A673 (cell line): ENCODE measurements around the gene ITPKB. TPM values are rescaled to one million over a fixed set of nuclear protein-coding genes. Genes with fewer than 3 reads are reported as not detected.
"Not testable (repeated sequence)": the region's sequence is repeated elsewhere in the genome, so short reads cannot be mapped to it uniquely, and the experiment has no call there.

Source experiments
- BruUV-seq: library from RNA; stranded (reverse); fragments of 400-500 nt; replicated peaks from 2 replicates; lab custom pipeline; 2021; lab: Mats Ljungman, UMichigan
- CTCF ChIA-PET: fragments of 300-600 bp; sonication (Branson Sonifier 250); formaldehyde crosslinking; loops from one replicate; lab custom pipeline; 2022; ENCODE audit warnings: antibody characterized with exemption; lab: Charles Lee
- POLR2A ChIA-PET: fragments of 300-600 bp; sonication (Branson Sonifier 250); formaldehyde crosslinking; loops from one replicate; lab custom pipeline; 2022; ENCODE audit warnings: antibody characterized with exemption; ENCODE audit not compliant: low non-redundant PET; lab: Charles Lee
- DNase-seq: peaks from one replicate; pipeline ENCODE4 v3.0.0-alpha.2; 2015; ENCODE audit warnings: low spot score
- H3K27ac ChIP-seq: fragments of 200-600 bp; sonication (generic); 2 replicates; pipeline ENCODE4 v1.5.1; 2016; ENCODE audit warnings: mixed run types, low read depth, mild to moderate bottlenecking, mixed read lengths, antibody characterized with exemption, low read length; ENCODE audit not compliant: poor library complexity, severe bottlenecking
- H3K27me3 ChIP-seq: fragments of 200-600 bp; sonication (generic); replicated peaks from 2 replicates; pipeline ENCODE4 v1.6.1; 2017; ENCODE audit warnings: mixed run types, low read depth, mild to moderate bottlenecking, mixed read lengths, antibody characterized with exemption, low read length; ENCODE audit not compliant: insufficient read depth, poor library complexity
- H3K36me3 ChIP-seq: fragments of 200-600 bp; sonication (generic); 2 replicates; pipeline ENCODE4 v1.6.1; 2016; ENCODE audit warnings: mixed run types, mild to moderate bottlenecking, mixed read lengths, antibody characterized with exemption, low read length; ENCODE audit not compliant: insufficient read depth, poor library complexity, severe bottlenecking
- H3K4me1 ChIP-seq: fragments of 200-600 bp; sonication (generic); 2 replicates; pipeline ENCODE4 v1.6.1; 2017; ENCODE audit warnings: mixed run types, mild to moderate bottlenecking, mixed read lengths, antibody characterized with exemption, low read length; ENCODE audit not compliant: insufficient read depth, poor library complexity, severe bottlenecking
- H3K4me3 ChIP-seq: fragments of 200-600 bp; sonication (generic); 2 replicates; pipeline ENCODE4 v1.5.1; 2016; ENCODE audit warnings: low read depth, mixed run types, mild to moderate bottlenecking, mixed read lengths, low read length; ENCODE audit not compliant: poor library complexity, severe bottlenecking
- H3K9me3 ChIP-seq: fragments of 200-600 bp; sonication (generic); 2 replicates; pipeline ENCODE4 v1.6.1; 2016; ENCODE audit warnings: mixed run types, low read depth, mild to moderate bottlenecking, mixed read lengths, antibody characterized with exemption, low read length; ENCODE audit not compliant: poor library complexity, severe bottlenecking
- CTCF ChIP-seq: fragments of 300-800, 200-600 bp; sonication (generic); conservative IDR thresholded peaks from 2 replicates; pipeline ENCODE4 v1.5.1; 2017; ENCODE audit warnings: low read depth, mild to moderate bottlenecking, antibody characterized with exemption, low read length, moderate library complexity, mixed read lengths
- EZH2 ChIP-seq: fragments of 200-600 bp; sonication (generic); IDR thresholded peaks from 2 replicates; pipeline ENCODE4 v1.6.1; 2017; ENCODE audit warnings: borderline replicate concordance, low read depth, mild to moderate bottlenecking, mixed read lengths, antibody characterized with exemption, low read length; ENCODE audit not compliant: poor library complexity, severe bottlenecking
- intact Hi-C: fragments of 100-400 bp; cut with micrococcal nuclease; formaldehyde crosslinking; loops from one replicate; pipeline ENCODE4 v1.10.0; 2022; ENCODE audit not compliant: unreplicated experiment
- total RNA-seq: library from RNA; stranded (reverse); gene quantifications from 2 replicates; pipeline ENCODE4 v1.2.3, GENCODE V29; 2021

Gene ITPKB
- total RNA-seq, 1 experiment from 2014 or later = 14.1 TPM

- intact Hi-C loops = loop anchor here (10.0 kb wide), 1 partner anchor 623 kb away; no protein-coding TSS in a partner anchor
- Histone ChIP-seq H3K4me1 (no peaks in the 10 kb centered on the region), H3K36me3 (no peaks in the 10 kb centered on the region), H3K9me3 (no peaks in the 10 kb centered on the region), H3K27me3 (no peaks in the 10 kb centered on the region), H3K4me3 (no peak overlapping the region), H3K27ac (no peak overlapping the region)
- no TSS peak for BruUV-seq
- POLR2A ChIA-PET = no interaction called here
- TF ChIP-seq EZH2 = no peak
- no peak for TF ChIP-seq CTCF
- CTCF ChIA-PET = no interaction called here
- no peak for DNase-seq
These were observed 117.1 kb downstream of the ITPKB start for GRCh38 chr1:226622012-226622411.

DNA sequence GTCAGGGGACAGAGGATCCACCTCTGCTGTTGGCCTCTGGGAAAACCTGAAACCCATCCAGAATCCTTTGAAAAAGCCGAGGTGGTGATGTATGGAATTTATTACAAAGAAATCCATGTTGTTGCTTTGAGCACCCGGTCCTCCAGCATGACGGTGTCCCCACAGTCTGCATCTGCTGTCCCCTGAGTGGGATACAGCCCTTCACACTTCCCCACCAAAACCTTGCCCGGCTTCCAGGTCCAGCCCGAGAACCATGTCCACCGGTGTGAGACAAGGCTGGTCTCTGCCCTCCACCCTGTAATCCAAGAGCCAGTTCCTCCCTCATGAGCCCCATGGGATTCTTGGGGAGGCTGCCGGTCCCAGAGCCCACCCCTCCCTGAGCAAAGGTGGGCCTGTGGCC lies 120.1 kb downstream of the ITPKB start:
- H3K4me1 ChIP-seq = no peaks in the 10 kb centered on the region
- H3K27ac ChIP-seq = no peak overlapping the region
- H3K4me3 ChIP-seq = no peak overlapping the region
- H3K36me3 ChIP-seq = no peaks in the 10 kb centered on the region
- no peaks in the 10 kb centered on the region for H3K27me3 ChIP-seq
- no TSS peak for BruUV-seq
- ChIA-PET POLR2A (no interaction called here), CTCF (no interaction called here)
- intact Hi-C loops = no loop called here
- H3K9me3 ChIP-seq = no peaks in the 10 kb centered on the region
- no peak for TF ChIP-seq CTCF
- TF ChIP-seq EZH2 = no peak
- DNase-seq = no peak

DNA sequence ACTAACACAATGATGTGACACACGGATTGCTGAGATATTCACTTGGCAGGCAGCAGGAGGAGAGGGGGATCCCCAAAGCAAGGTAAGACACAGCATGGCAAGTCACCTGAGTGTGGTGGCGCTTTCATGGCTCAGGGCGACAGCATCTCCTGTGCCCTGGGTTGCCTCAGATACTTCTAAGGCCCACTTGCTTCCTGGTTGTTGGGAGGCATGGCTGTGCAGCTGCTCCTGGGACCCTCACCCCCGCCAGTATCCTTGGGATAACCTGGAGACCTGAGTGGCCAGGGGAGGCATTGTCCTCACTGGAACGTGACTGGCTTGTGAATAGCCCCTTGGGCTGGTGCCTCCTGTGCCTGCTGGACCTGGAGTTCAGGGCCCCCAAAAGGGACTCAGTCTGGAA lies 120.7 kb downstream of the ITPKB start:
- no peak for DNase-seq
- H3K27me3 ChIP-seq = no peaks in the 10 kb centered on the region
- intact Hi-C loops = no loop called here
- no peak for TF ChIP-seq CTCF
- no peak for TF ChIP-seq EZH2
- H3K4me3 ChIP-seq = no peak overlapping the region
- ChIA-PET CTCF (no interaction called here), POLR2A (no interaction called here)
- no TSS peak for BruUV-seq
- no peaks in the 10 kb centered on the region for H3K9me3 ChIP-seq
- H3K36me3 ChIP-seq = no peaks in the 10 kb centered on the region
- no peak overlapping the region for H3K27ac ChIP-seq
- H3K4me1 ChIP-seq = no peaks in the 10 kb centered on the region

DNA sequence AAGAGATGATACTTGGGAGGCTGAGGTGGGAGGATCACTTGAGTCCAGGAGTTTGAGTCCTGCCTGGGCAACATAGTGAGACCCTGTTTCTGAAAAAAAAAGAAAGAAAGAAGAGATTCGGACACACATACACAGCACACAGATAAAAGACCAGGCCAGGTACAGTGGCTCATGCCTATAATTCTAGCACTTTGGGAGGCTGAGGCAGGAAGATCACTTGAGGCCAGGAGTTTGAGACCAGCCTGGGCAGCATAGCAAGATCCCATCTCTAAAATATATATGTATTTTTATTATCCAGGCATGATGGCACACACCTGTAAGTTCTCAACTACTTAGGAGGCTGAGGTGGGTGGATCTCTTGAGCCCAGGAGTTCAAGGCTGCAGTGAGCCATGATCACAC lies 121.4 kb downstream of the ITPKB start:
- POLR2A ChIA-PET, H3K4me3 ChIP-seq, H3K27ac ChIP-seq, DNase-seq, H3K36me3 ChIP-seq, H3K27me3 ChIP-seq, H3K4me1 ChIP-seq, H3K9me3 ChIP-seq, intact Hi-C loops, CTCF ChIA-PET, BruUV-seq: not testable (repeated sequence)
